IMR-90 (cell line): ENCODE measurements around the gene PRADC1. TPM values are rescaled to one million over a fixed set of nuclear protein-coding genes. Genes with fewer than 3 reads are reported as not detected.

Source experiments
- ATAC-seq: fragments of 200-7000 bp; cut with Tn5 transposase; 2 replicates; pipeline ENCODE4 v1.9.1; 2020; ENCODE audit warnings: low read depth, mild to moderate bottlenecking, moderate library complexity
- BruUV-seq: library from RNA; stranded (reverse); fragments of 400-500 nt; replicated peaks from 2 replicates; lab custom pipeline; 2021; lab: Mats Ljungman, UMichigan
- CTCF ChIA-PET: fragments of 300-600 bp; formaldehyde crosslinking; extraction: SDS; loops from one replicate; lab custom pipeline; 2021; ENCODE audit warnings: antibody characterized with exemption; lab: Yijun Ruan, JAX
- POLR2A ChIA-PET: fragments of 300-600 bp; sonication (Branson Sonifier 250); formaldehyde crosslinking; loops from one replicate; lab custom pipeline; 2022; ENCODE audit warnings: antibody characterized with exemption; ENCODE audit not compliant: unreplicated experiment; lab: Charles Lee
- DNase-seq: peaks from one replicate; pipeline ENCODE4 v3.0.0; 2013
- H2AFZ ChIP-seq: replicated peaks from 2 replicates; pipeline ENCODE3; 2013; ENCODE audit warnings: low read length, mild to moderate bottlenecking; ENCODE audit not compliant: poor library complexity
- H2AK5ac ChIP-seq: 2 replicates; pipeline ENCODE4 v1.6.1; 2013; ENCODE audit warnings: low read depth, low read length, inconsistent platforms
- H2AK9ac ChIP-seq: replicated peaks from 2 replicates; pipeline ENCODE3; 2013; ENCODE audit warnings: mild to moderate bottlenecking, low read depth, low read length, moderate library complexity; ENCODE audit not compliant: poor library complexity
- H2BK120ac ChIP-seq: 2 replicates; pipeline ENCODE4 v1.6.1; 2013; ENCODE audit warnings: low read depth, low read length, inconsistent platforms
- H2BK15ac ChIP-seq: 3 replicates; pipeline ENCODE4 v1.6.1; 2013; ENCODE audit warnings: low read depth, low read length, inconsistent platforms
- H2BK20ac ChIP-seq: 2 replicates; pipeline ENCODE4 v1.6.1; 2013; ENCODE audit warnings: low read depth, mild to moderate bottlenecking, inconsistent platforms, low read length, moderate library complexity
- H2BK5ac ChIP-seq: 2 replicates; pipeline ENCODE4 v1.6.1; 2013; ENCODE audit warnings: mild to moderate bottlenecking, low read depth, low read length, inconsistent platforms; ENCODE audit not compliant: poor library complexity, severe bottlenecking
- H3K14ac ChIP-seq: replicated peaks from 2 replicates; pipeline ENCODE4 v1.6.1; 2013; ENCODE audit warnings: low read depth, low read length, inconsistent platforms
- H3K18ac ChIP-seq: 2 replicates; pipeline ENCODE4 v1.6.1; 2013; ENCODE audit warnings: low read depth, low read length, control low read depth
- H3K23ac ChIP-seq: 2 replicates; pipeline ENCODE4 v1.6.1; 2013; ENCODE audit warnings: low read depth, low read length, inconsistent platforms
- H3K27ac ChIP-seq: 2 replicates; pipeline ENCODE4 v1.5.1; 2013; ENCODE audit warnings: mild to moderate bottlenecking, control low read depth, low read length; ENCODE audit not compliant: insufficient read depth
- H3K27me3 ChIP-seq: 2 replicates; pipeline ENCODE4 v1.6.1; 2013; ENCODE audit warnings: low read length; ENCODE audit not compliant: control insufficient read depth, insufficient read depth
- H3K36me3 ChIP-seq: 2 replicates; pipeline ENCODE4 v1.6.1; 2013; ENCODE audit warnings: low read length, mixed read lengths; ENCODE audit not compliant: control insufficient read depth, insufficient read depth
- H3K4ac ChIP-seq: 2 replicates; pipeline ENCODE4 v1.6.1; 2013; ENCODE audit warnings: low read depth, low read length, inconsistent platforms
- H3K4me1 ChIP-seq: 2 replicates; pipeline ENCODE4 v1.6.1; 2013; ENCODE audit warnings: low read length, mixed read lengths; ENCODE audit not compliant: control insufficient read depth, insufficient read depth
- H3K4me2 ChIP-seq: 2 replicates; pipeline ENCODE4 v1.6.1; 2013; ENCODE audit warnings: low read depth, mild to moderate bottlenecking, control low read depth, low read length, moderate library complexity
- H3K4me3 ChIP-seq: 2 replicates; pipeline ENCODE4 v1.5.1; 2013; ENCODE audit warnings: low read depth, mild to moderate bottlenecking, control low read depth, low read length, moderate library complexity; ENCODE audit not compliant: insufficient read depth
- H3K56ac ChIP-seq: 2 replicates; pipeline ENCODE4 v1.6.1; 2013; ENCODE audit warnings: low read length, inconsistent platforms; ENCODE audit not compliant: insufficient read depth; ENCODE audit errors: extremely low read depth
- H3K79me1 ChIP-seq, 2 experiments: 2 replicates each; pipeline ENCODE4 v1.6.1; 2013; ENCODE audit warnings: low read length in 2 of 2, inconsistent platforms in 1 of 2, low read depth in 1 of 2
- H3K9ac ChIP-seq: 2 replicates; pipeline ENCODE4 v1.6.1; 2013; ENCODE audit warnings: low read depth, low read length, control low read depth
- H3K9me1 ChIP-seq: 2 replicates; pipeline ENCODE4 v1.6.1; 2013; ENCODE audit warnings: low read length, inconsistent platforms; ENCODE audit not compliant: insufficient read depth
- H3K9me3 ChIP-seq: 2 replicates; pipeline ENCODE4 v1.6.1; 2013; ENCODE audit warnings: low read length; ENCODE audit not compliant: control insufficient read depth, insufficient read depth
- H4K20me1 ChIP-seq: 2 replicates; pipeline ENCODE4 v1.6.1; 2013; ENCODE audit warnings: low read length, inconsistent platforms; ENCODE audit not compliant: insufficient read depth
- H4K5ac ChIP-seq: 2 replicates; pipeline ENCODE4 v1.6.1; 2013; ENCODE audit warnings: mild to moderate bottlenecking, low read depth, low read length, control low read depth
- H4K8ac ChIP-seq, 2 experiments: 2 replicates each; pipeline ENCODE4 v1.6.1; 2013; ENCODE audit warnings: low read depth in 2 of 2, low read length in 2 of 2, control low read depth in 1 of 2, inconsistent platforms in 1 of 2
- H4K91ac ChIP-seq: 2 replicates; pipeline ENCODE4 v1.6.1; 2013; ENCODE audit warnings: low read depth, low read length, inconsistent platforms; ENCODE audit not compliant: insufficient read depth
- POLR2A ChIP-seq: IDR thresholded peaks from 2 replicates; pipeline ENCODE4 v1.6.1; 2012; ENCODE audit warnings: mild to moderate bottlenecking, low read depth, low read length
- WGBS, 2 experiments: methylation state at CpG; one replicate each; pipeline versions ENCODE4 v1.1.5 to v1.1.7; 2013; ENCODE audit warnings: missing lambda C conversion rate in 2 of 2; ENCODE audit not compliant: insufficient read length in 1 of 2; ENCODE audit errors: extremely low coverage in 2 of 2; 5-methylcytosine and 5-hydroxymethylcytosine counted together
- dilution Hi-C: fragments of 300-500 bp; cut with HindIII; formaldehyde crosslinking; loops from one replicate; pipeline ENCODE4 v1.14.3; 2018; ENCODE audit warnings: low sequenced_read_pairs; ENCODE audit not compliant: unreplicated experiment
- in situ Hi-C: fragments of 300-500 bp; cut with MboI; formaldehyde crosslinking; loops from 3 replicates; pipeline ENCODE4 v1.14.3; 2019; ENCODE audit warnings: low sequenced_read_pairs, inconsistent platforms, mixed read lengths
- intact Hi-C: fragments of 100-400 bp; cut with micrococcal nuclease; formaldehyde crosslinking; loops from 2 replicates; pipeline ENCODE4 v1.10.0; 2022
- polyA plus RNA-seq, 3 experiments: library from polyadenylated mRNA; depleted of rRNA; stranded (reverse); fragments of >200 nt; gene quantifications; 2 replicates each; pipeline ENCODE4 v1.2.3, GENCODE V29; 2012; ENCODE audit warnings: low replicate concordance in 1 of 3
- total RNA-seq: library from RNA; depleted of rRNA; stranded (reverse); fragments of >200 nt; gene quantifications from 2 replicates; pipeline ENCODE4 v1.2.3, GENCODE V29; 2012

The PRADC1 gene
- total and polyA plus RNA-seq, 2 of the 4 experiments (the other 2 are of a cell fraction) = 13.1 to 18.4 TPM

DNA sequence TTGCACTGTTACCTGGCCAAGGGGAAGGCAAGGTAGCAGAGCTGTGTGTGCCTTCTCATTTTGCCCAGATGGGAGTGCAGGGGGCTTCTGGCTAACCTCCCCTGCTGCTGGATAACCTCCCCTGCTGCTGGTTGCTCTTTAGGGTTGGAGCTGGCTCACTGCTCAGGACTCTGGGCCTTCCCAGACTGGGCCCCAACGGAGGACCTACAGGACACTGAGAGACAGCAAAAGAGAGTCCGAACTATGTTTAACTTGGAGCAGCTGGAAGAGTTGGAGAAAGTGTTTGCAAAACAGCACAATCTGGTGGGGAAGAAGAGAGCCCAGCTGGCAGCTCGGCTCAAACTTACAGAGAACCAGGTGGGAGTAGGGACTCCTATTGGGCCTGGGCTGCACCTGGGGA, 24.8 kb downstream of the PRADC1 start:
- peaks cover 3% of the 10 kb centered on the region; the same call in 1 of the 2 replicates for H3K4me1 ChIP-seq
- no peak overlapping the region for H4K8ac ChIP-seq
- no peak overlapping the region for H3K27ac ChIP-seq
- H2AK5ac ChIP-seq = no peak overlapping the region
- no peak overlapping the region for H2BK5ac ChIP-seq
- no peak overlapping the region for H3K56ac ChIP-seq
- TF ChIP-seq POLR2A = no peak
- WGBS, 2 experiments = 20% methylated on average over 1 of the region's 3 CpGs; no CpG with 5 or more reads in 1 of the 2 experiments
- no peaks in the 10 kb centered on the region for H4K20me1 ChIP-seq
- BruUV-seq = no TSS peak
- H3K36me3 ChIP-seq = no peaks in the 10 kb centered on the region
- no peak overlapping the region for H2BK15ac ChIP-seq
- ChIA-PET CTCF (interaction anchor here (0.7 kb wide), 1 partner anchor 27 kb away, joined by 8 read pairs; no protein-coding TSS in a partner anchor), POLR2A (no interaction called here)
- H3K27me3 ChIP-seq = peaks cover 38% of the 10 kb centered on the region
- H3K18ac ChIP-seq = no peak overlapping the region
- no peak overlapping the region for H3K23ac ChIP-seq
- no peak overlapping the region for H3K9ac ChIP-seq
- H2AK9ac ChIP-seq = no peak overlapping the region
- no peaks in the 10 kb centered on the region for H3K9me1 ChIP-seq
- no peak for ATAC-seq
- H3K4me3 ChIP-seq = no peak overlapping the region
- H4K91ac ChIP-seq = no peak overlapping the region
- H3K79me1 ChIP-seq = no peaks in the 10 kb centered on the region
- no peak overlapping the region for H3K14ac ChIP-seq
- in situ Hi-C loops = no loop called here
- DNase-seq = no peak
- no peaks in the 10 kb centered on the region for H3K9me3 ChIP-seq
- H2BK20ac ChIP-seq = no peak overlapping the region
- dilution Hi-C loops = no loop called here
- H2BK120ac ChIP-seq = no peak overlapping the region
- H3K4ac ChIP-seq = no peak overlapping the region
- H4K5ac ChIP-seq = no peak overlapping the region
- no peak overlapping the region for H2AFZ ChIP-seq
- H3K4me2 ChIP-seq = no peak overlapping the region
- intact Hi-C loops = no loop called here
